AG09309 (cell line): ENCODE data around the gene PRRT2.
A peak's percentile ranks its signal among the peaks of the same experiment; 100 is the strongest.

ENCODE experiments used
- DNase-seq: peaks from one replicate; pipeline ENCODE4 v3.0.0-alpha.2; 2010; ENCODE audit warnings: low read depth
- H3K4me3 ChIP-seq: 2 replicates; pipeline ENCODE4 v1.5.1; 2011; ENCODE audit warnings: mild to moderate bottlenecking, low read depth, low read length, moderate library complexity; ENCODE audit not compliant: control insufficient read depth
- TF ChIP-seq, protein P1 (sequence below): IDR thresholded peaks from 2 replicates; pipeline ENCODE4 v1.5.1; 2011; ENCODE audit warnings: mild to moderate bottlenecking, low read depth, low read length, inconsistent platforms; ENCODE audit not compliant: insufficient read depth, control insufficient read depth; ENCODE audit errors: missing control alignments

PRRT2 gene

DNA sequence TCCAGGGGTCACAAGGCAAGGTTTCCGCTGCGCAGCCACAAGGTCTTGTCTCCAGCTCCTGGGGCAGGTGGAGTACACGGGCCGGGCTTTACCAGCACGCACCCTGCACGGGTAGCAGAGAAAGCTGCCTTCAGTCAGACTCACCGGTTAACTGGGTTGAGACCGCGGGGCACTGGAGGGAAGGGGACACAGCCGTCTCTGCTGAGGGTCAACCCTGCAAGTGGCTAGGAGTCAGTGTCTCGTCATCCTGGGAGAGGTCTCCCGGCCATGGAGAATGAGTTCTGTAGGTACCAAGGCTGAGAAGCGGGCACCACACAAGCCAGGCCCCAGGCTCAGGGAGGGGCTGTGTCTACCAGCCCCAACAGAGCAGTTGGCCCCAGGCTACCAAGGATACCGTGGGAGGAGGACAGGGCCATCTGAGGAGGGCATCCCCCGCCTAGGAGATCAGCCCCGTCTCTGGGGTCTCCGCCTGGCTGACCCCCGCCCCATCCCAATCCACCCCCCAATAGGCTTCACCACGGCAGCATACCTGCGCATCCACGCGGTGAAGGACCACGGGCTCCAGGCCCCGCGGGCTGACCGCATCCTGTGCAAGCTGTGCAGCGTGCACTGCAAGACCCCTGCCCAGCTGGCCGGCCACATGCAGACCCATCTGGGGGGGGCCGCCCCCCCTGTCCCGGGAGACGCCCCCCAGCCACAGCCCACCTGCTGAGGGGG lies 2.8 kb upstream of the PRRT2 start:
- DNase-seq = no peak
- TF ChIP-seq, protein P1, sequence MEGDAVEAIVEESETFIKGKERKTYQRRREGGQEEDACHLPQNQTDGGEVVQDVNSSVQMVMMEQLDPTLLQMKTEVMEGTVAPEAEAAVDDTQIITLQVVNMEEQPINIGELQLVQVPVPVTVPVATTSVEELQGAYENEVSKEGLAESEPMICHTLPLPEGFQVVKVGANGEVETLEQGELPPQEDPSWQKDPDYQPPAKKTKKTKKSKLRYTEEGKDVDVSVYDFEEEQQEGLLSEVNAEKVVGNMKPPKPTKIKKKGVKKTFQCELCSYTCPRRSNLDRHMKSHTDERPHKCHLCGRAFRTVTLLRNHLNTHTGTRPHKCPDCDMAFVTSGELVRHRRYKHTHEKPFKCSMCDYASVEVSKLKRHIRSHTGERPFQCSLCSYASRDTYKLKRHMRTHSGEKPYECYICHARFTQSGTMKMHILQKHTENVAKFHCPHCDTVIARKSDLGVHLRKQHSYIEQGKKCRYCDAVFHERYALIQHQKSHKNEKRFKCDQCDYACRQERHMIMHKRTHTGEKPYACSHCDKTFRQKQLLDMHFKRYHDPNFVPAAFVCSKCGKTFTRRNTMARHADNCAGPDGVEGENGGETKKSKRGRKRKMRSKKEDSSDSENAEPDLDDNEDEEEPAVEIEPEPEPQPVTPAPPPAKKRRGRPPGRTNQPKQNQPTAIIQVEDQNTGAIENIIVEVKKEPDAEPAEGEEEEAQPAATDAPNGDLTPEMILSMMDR = no peak
- H3K4me3 ChIP-seq = peak overlapping the region; percentile 74

DNA sequence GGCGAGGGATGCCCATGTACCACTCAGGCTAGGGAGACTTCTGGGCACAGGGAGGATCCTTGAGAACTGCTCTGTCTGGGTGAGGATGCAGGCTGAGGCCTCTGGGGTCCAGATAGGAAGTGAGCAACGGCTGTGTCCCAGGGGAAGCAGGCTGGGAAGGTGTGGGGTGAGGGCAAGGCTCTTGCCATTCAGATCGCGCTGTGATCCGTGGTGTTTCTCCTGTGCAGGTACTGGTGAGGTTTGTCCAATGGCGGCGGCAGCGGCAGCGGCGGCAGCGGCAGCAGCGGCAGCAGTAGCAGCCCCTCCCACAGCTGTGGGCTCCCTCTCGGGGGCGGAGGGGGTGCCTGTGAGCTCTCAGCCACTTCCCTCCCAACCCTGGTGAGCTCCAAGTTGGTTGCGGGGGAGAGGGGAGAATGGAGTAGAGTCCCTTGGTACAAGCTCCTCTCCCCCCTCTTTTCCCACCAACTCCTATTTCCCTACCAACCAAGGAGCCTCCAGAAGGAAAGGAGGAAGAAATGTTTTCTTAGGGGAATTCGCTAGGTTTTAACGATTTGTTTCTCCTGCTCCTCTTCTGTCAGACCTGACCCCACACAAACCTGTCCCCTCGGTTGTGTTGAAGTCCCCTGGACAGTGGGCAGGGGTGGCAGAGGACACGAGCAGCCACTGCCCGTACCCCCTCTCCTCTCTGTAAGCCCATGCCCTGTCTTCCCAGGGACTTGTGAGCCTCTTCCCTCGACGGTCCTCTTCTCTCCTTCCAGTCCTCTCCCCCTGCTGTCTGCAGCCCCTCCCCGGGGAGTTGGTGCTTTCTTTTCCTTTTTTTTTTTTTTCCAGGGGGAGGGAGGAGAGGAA lies 1.9 kb upstream of the PRRT2 start:
- TF ChIP-seq, protein P1 = no peak
- H3K4me3 ChIP-seq = no peak overlapping the region
- no peak for DNase-seq

DNA sequence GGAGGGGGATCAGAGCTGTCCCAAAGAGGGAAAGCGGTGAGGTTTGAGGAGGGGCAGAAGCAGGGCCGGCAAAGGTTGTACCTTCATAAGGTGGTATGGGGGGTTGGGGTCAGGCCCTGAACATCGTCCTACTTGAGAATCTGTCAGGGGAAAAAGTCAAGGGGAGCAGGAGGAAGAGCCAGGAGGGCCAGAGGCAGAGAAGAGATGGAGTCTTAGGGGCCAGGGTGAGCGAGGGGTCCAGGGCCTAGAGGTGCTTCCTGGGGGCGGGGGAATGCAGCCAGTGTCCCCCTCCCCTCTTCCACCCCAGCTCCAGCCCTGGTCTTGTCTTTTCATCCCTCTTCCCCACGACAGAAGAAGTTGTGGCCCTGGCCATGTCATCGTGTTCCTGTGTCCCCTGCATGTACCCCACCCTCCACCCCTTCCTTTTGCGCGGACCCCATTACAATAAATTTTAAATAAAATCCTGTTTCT lies 1.3 kb upstream of the PRRT2 start:
- TF ChIP-seq, protein P1 = no peak
- peak overlapping the region; percentile 3 for H3K4me3 ChIP-seq
- no peak for DNase-seq

DNA sequence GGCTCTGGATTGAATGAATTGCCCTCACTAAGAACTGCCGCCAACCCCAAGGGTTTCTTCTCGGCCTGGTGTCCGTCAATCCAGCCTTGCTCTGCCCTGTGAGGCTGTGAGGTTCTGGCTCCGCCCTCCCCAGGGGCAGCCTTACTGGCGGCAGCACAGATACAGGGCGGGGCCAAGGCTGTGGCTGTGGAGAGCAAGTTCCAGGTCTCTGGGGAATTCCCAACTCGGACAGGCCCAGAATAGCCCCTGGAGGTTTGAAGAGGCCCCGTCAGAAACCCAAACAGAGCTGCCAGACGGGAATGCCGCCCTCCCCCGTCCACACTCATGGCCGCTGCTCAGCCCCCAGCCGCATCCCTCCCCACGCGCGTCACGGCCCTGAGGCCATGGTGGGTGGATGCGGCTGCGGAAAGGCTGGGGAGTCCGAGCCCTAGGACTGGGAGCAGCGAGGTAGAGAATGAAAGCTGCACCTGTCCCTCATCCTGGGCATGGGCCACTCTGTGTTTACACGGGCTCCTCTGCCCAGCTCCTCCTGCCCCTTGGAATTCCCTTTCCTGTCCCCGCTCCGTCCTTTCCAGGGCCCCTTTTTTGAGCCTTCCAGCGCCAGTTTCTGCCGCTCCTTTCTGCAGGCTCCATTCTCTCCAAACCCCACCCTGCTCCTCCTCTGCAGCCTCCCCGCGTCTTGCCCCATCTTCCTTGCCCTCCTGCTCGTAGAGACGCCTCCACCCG lies 660 bp upstream of the PRRT2 start:
- TF ChIP-seq, protein P1 = no peak
- peak overlapping the region; percentile 68 for H3K4me3 ChIP-seq
- peak; percentile 92 for DNase-seq

DNA sequence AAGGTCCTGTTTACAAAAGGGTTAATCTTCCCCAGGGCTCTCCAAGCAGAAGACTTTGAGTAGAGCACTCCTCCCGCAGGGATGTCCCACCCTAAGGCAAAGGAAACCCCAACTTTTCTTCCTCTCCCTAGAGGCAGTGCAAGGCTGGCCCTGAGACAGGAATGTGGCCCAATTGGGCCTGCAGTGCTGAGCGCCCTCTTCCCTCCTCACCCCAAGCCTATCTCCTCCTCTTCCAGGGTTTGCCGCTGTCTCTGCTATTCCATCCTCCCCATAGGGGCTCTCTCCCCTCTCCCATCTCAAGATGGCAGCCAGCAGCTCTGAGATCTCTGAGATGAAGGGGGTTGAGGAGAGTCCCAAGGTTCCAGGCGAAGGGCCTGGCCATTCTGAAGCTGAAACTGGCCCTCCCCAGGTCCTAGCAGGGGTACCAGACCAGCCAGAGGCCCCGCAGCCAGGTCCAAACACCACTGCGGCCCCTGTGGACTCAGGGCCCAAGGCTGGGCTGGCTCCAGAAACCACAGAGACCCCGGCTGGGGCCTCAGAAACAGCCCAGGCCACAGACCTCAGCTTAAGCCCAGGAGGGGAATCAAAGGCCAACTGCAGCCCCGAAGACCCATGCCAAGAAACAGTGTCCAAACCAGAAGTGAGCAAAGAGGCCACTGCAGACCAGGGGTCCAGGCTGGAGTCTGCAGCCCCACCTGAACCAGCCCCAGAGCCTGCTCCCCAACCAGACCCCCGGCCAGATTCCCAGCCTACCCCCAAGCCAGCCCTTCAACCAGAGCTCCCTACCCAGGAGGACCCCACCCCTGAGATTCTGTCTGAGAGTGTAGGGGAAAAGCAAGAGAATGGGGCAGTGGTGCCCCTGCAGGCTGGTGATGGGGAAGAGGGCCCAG lies 1.0 kb downstream of the PRRT2 start:
- DNase-seq = no peak
- TF ChIP-seq, protein P1 = no peak
- H3K4me3 ChIP-seq = peak overlapping the region; percentile 68
